GM21423 (cell line): Measurements from ENCODE around the gene SPR.
"Not testable (repeated sequence)": the region's sequence is repeated elsewhere in the genome, so short reads cannot be mapped to it uniquely, and the experiment has no call there.

Experiments
- ATAC-seq: cut with Tn5 transposase; IDR thresholded peaks from one replicate; pipeline ENCODE4 v1.9.1; 2021; ENCODE audit warnings: mild to moderate bottlenecking, moderate library complexity; ENCODE audit not compliant: unreplicated experiment

Gene SPR

GRCh38 chr2:72888438-72889202, 1.4 kb downstream of the SPR start:
- no peak for ATAC-seq

GRCh38 chr2:72889991-72890390, 2.8 kb downstream of the SPR start:
- ATAC-seq = no peak

- no peak for ATAC-seq
Observed at GRCh38 chr2:72891091-72891818, 4.0 kb downstream of the SPR start.

GRCh38 chr2:72892506-72893173, 5.4 kb downstream of the SPR start:
- ATAC-seq = peak; percentile 48

GRCh38 chr2:72893594-72894319, 6.5 kb downstream of the SPR start:
- ATAC-seq = peak; percentile 57

- ATAC-seq = no peak
Observed at GRCh38 chr2:72894514-72894913, 7.3 kb downstream of the SPR start.

- no peak for ATAC-seq
Observed at GRCh38 chr2:72895154-72895553, 7.9 kb downstream of the SPR start.

GRCh38 chr2:72895759-72896281, 8.6 kb downstream of the SPR start:
- no peak for ATAC-seq

GRCh38 chr2:72896446-72896845, 9.2 kb downstream of the SPR start:
- no peak for ATAC-seq

GRCh38 chr2:72897785-72898584, 10.8 kb downstream of the SPR start:
- ATAC-seq = no peak

- ATAC-seq = no peak
Observed at GRCh38 chr2:72898585-72898906, 11.3 kb downstream of the SPR start.

- no peak for ATAC-seq
Observed at GRCh38 chr2:72900191-72900825, 13.1 kb downstream of the SPR start.

- no peak for ATAC-seq
Observed at GRCh38 chr2:72901426-72901825, 14.2 kb downstream of the SPR start.

- ATAC-seq = not testable (repeated sequence)
Observed at GRCh38 chr2:72907369-72907768, 20.2 kb downstream of the SPR start.

GRCh38 chr2:72908741-72909140, 21.5 kb downstream of the SPR start:
- no peak for ATAC-seq

- ATAC-seq = no peak
Observed at GRCh38 chr2:72911256-72911655, 24.0 kb downstream of the SPR start.

- no peak for ATAC-seq
Observed at GRCh38 chr2:72913486-72914205, 26.4 kb downstream of the SPR start.

GRCh38 chr2:72914206-72914559, 27.0 kb downstream of the SPR start:
- ATAC-seq = no peak

GRCh38 chr2:72914589-72915319, 27.5 kb downstream of the SPR start:
- ATAC-seq = no peak
